ENCODE measurements around the gene UMPS.

Gene UMPS

GRCh38 chr3:124699686-124700396 is 30.4 kb upstream of the UMPS start:
- no peak for ATAC-seq (ENCODE audit: low read depth)

GRCh38 chr3:124700880-124701684 is 29.2 kb upstream of the UMPS start:
- Histone ChIP-seq H3K9me3 (ENCODE audit: severe bottlenecking) (no peaks in the 10 kb centered on the region), H3K4me3 (ENCODE audit: severe bottlenecking) (no peak overlapping the region), H3K4me1 (ENCODE audit: insufficient read depth, poor library complexity, severe bottlenecking) (no peaks in the 10 kb centered on the region), H3K36me3 (ENCODE audit: low read depth) (no peaks in the 10 kb centered on the region), H3K27me3 (ENCODE audit: insufficient read depth, poor library complexity, severe bottlenecking) (no peaks in the 10 kb centered on the region), H3K27ac (ENCODE audit: poor library complexity, severe bottlenecking) (no peak overlapping the region)
- ATAC-seq (ENCODE audit: low read depth) (no peak; the same call in 2 of the 3 replicates), DNase-seq (ENCODE audit: low spot score) (no peak)
- TF ChIP-seq CTCF (IDR thresholded peaks at IDR 0.05; ENCODE audit: poor library complexity, severe bottlenecking) = no peak

More at GRCh38 chr3:124699686-124700396, 30.4 kb upstream of the UMPS start:
- no peak overlapping the region for H3K4me3 ChIP-seq (ENCODE audit: severe bottlenecking)
- H3K27ac ChIP-seq (ENCODE audit: poor library complexity, severe bottlenecking) = no peak overlapping the region
- H3K9me3 ChIP-seq (ENCODE audit: severe bottlenecking) = no peaks in the 10 kb centered on the region
- no peaks in the 10 kb centered on the region for H3K36me3 ChIP-seq (ENCODE audit: low read depth)
- H3K4me1 ChIP-seq (ENCODE audit: insufficient read depth, poor library complexity, severe bottlenecking) = no peaks in the 10 kb centered on the region
- TF ChIP-seq CTCF (IDR thresholded peaks at IDR 0.05; ENCODE audit: poor library complexity, severe bottlenecking) = no peak
- DNase-seq (ENCODE audit: low spot score) = no peak
- no peaks in the 10 kb centered on the region for H3K27me3 ChIP-seq (ENCODE audit: insufficient read depth, poor library complexity, severe bottlenecking)

GRCh38 chr3:124701687-124702086 is 28.6 kb upstream of the UMPS start:
- no peak for DNase-seq (ENCODE audit: low spot score)
- no peaks in the 10 kb centered on the region for H3K4me1 ChIP-seq (ENCODE audit: insufficient read depth, poor library complexity, severe bottlenecking)

GRCh38 chr3:124702950-124703349 is 27.3 kb upstream of the UMPS start:
- Histone ChIP-seq H3K27ac (ENCODE audit: poor library complexity, severe bottlenecking) (no peak overlapping the region), H3K36me3 (ENCODE audit: low read depth) (no peaks in the 10 kb centered on the region), H3K4me3 (ENCODE audit: severe bottlenecking) (no peak overlapping the region), H3K4me1 (ENCODE audit: insufficient read depth, poor library complexity, severe bottlenecking) (no peaks in the 10 kb centered on the region), H3K9me3 (ENCODE audit: severe bottlenecking) (no peaks in the 10 kb centered on the region), H3K27me3 (ENCODE audit: insufficient read depth, poor library complexity, severe bottlenecking) (no peaks in the 10 kb centered on the region)
- ATAC-seq (ENCODE audit: low read depth) (no peak), DNase-seq (ENCODE audit: low spot score) (no peak)
- TF ChIP-seq CTCF (IDR thresholded peaks at IDR 0.05; ENCODE audit: poor library complexity, severe bottlenecking) = no peak

More at GRCh38 chr3:124701687-124702086, 28.6 kb upstream of the UMPS start:
- H3K27ac ChIP-seq (ENCODE audit: poor library complexity, severe bottlenecking) = no peak overlapping the region
- H3K4me3 ChIP-seq (ENCODE audit: severe bottlenecking) = no peak overlapping the region
- H3K9me3 ChIP-seq (ENCODE audit: severe bottlenecking) = no peaks in the 10 kb centered on the region
- H3K36me3 ChIP-seq (ENCODE audit: low read depth) = no peaks in the 10 kb centered on the region
- peak; percentile 63; the same call in 1 of the 3 replicates for ATAC-seq (ENCODE audit: low read depth)
- no peaks in the 10 kb centered on the region for H3K27me3 ChIP-seq (ENCODE audit: insufficient read depth, poor library complexity, severe bottlenecking)
- TF ChIP-seq CTCF (IDR thresholded peaks at IDR 0.05; ENCODE audit: poor library complexity, severe bottlenecking) = no peak
